Endodermal cell (in vitro differentiated cells): Measurements from ENCODE around the gene GGT6. TPM values are rescaled to one million over a fixed set of nuclear protein-coding genes. Genes with fewer than 3 reads are reported as not detected.

ENCODE experiments used
- DNase-seq: peaks from one replicate; pipeline ENCODE4 v3.0.0-alpha.2; 2017
- H3K27ac ChIP-seq: 2 replicates; pipeline ENCODE4 v1.5.1; 2013; ENCODE audit warnings: mild to moderate bottlenecking, low read depth, low read length, moderate library complexity
- H3K27me3 ChIP-seq: 2 replicates; pipeline ENCODE4 v1.6.1; 2013; ENCODE audit warnings: mild to moderate bottlenecking, low read length, moderate library complexity; ENCODE audit not compliant: insufficient read depth, control insufficient read depth, poor library complexity, severe bottlenecking
- H3K36me3 ChIP-seq: 2 replicates; pipeline ENCODE4 v1.7.0; 2013; ENCODE audit warnings: mild to moderate bottlenecking, low read length, moderate library complexity; ENCODE audit not compliant: control insufficient read depth, insufficient read depth
- H3K4me1 ChIP-seq: one replicate; pipeline ENCODE4 v1.7.0; 2013; ENCODE audit warnings: low read length; ENCODE audit not compliant: control insufficient read depth, insufficient read depth
- H3K4me3 ChIP-seq: 2 replicates; pipeline ENCODE4 v1.5.1; 2013; ENCODE audit warnings: mild to moderate bottlenecking, low read length, moderate library complexity
- H3K9ac ChIP-seq: 2 replicates; pipeline ENCODE4 v1.6.1; 2013; ENCODE audit warnings: mild to moderate bottlenecking, low read length, moderate library complexity; ENCODE audit not compliant: poor library complexity, severe bottlenecking; ENCODE audit errors: extremely low read depth
- H3K9me3 ChIP-seq: 2 replicates; pipeline ENCODE4 v1.6.1; 2013; ENCODE audit warnings: mild to moderate bottlenecking, low read length, moderate library complexity; ENCODE audit not compliant: control insufficient read depth
- H3K27ac Mint-ChIP-seq: 2 replicates; pipeline ENCODE4 v1.8.0; 2020; ENCODE audit warnings: mixed read lengths
- H3K27me3 Mint-ChIP-seq: 2 replicates; pipeline ENCODE4 v1.8.0; 2021; ENCODE audit warnings: mild to moderate bottlenecking, mixed read lengths; ENCODE audit not compliant: insufficient read depth
- H3K36me3 Mint-ChIP-seq: 2 replicates; pipeline ENCODE4 v1.8.0; 2020; ENCODE audit warnings: low read depth, mixed read lengths
- H3K4me1 Mint-ChIP-seq: 2 replicates; pipeline ENCODE4 v1.8.0; 2020; ENCODE audit warnings: mixed read lengths
- H3K4me3 Mint-ChIP-seq: 2 replicates; pipeline ENCODE4 v1.8.0; 2020; ENCODE audit warnings: mild to moderate bottlenecking, moderate library complexity, mixed read lengths
- H3K9me3 Mint-ChIP-seq: 2 replicates; pipeline ENCODE4 v1.8.0; 2020; ENCODE audit warnings: mild to moderate bottlenecking, mixed read lengths
- WGBS, 2 experiments: methylation state at CpG; one replicate each; pipeline versions ENCODE4 v1.1.5 to v1.1.7; 2013; ENCODE audit warnings: missing lambda C conversion rate in 2 of 2, mixed read lengths in 1 of 2; ENCODE audit not compliant: insufficient coverage in 1 of 2, insufficient read length in 1 of 2; 5-methylcytosine and 5-hydroxymethylcytosine counted together
- total RNA-seq, 2 donors: library from RNA; stranded (reverse); fragmentation: NEBNext Ultra II Directional in 1 of 2; extraction: Animal tissue kit (Norgen Biotek cat#: 25700) in 1 of 2; gene quantifications; 2 replicates in 1 of 2; 3 replicates in 1 of 2; pipeline ENCODE4 v1.2.1, GENCODE V29; 2021
- TF ChIP-seq, protein P1 (sequence below): fragments of 200-600 bp; sonication (generic); conservative IDR thresholded peaks from 2 replicates; pipeline ENCODE4 v1.5.0; 2021; ENCODE audit warnings: antibody characterized with exemption, mild to moderate bottlenecking

The GGT6 gene
- total RNA-seq, 2 donors from 2014 or later: not detected

DNA sequence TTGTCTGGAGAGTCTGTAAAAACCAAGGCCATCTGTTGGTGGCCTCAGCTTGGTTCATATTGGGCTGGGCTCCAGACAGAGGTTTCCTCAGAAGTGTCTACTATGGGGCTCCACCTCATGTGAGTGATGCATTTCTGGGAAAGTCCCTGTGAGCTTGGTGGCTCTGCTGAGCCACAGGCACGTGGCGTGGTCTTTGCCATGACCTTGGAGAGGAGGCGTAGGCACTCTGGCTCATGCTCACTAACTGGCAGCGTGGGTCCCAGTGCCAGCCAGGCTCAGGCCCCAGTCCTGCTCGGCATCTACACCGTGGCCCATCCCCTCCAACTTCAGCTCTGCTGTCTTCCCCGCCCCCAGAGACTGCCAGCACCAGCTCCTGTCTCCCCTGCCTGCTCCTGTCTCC lies 13.3 kb upstream of the GGT6 start:
- 57 to 84% methylated on average over 3 to 7 of the region's 7 CpGs for WGBS, 2 experiments
- TF ChIP-seq, protein P1, sequence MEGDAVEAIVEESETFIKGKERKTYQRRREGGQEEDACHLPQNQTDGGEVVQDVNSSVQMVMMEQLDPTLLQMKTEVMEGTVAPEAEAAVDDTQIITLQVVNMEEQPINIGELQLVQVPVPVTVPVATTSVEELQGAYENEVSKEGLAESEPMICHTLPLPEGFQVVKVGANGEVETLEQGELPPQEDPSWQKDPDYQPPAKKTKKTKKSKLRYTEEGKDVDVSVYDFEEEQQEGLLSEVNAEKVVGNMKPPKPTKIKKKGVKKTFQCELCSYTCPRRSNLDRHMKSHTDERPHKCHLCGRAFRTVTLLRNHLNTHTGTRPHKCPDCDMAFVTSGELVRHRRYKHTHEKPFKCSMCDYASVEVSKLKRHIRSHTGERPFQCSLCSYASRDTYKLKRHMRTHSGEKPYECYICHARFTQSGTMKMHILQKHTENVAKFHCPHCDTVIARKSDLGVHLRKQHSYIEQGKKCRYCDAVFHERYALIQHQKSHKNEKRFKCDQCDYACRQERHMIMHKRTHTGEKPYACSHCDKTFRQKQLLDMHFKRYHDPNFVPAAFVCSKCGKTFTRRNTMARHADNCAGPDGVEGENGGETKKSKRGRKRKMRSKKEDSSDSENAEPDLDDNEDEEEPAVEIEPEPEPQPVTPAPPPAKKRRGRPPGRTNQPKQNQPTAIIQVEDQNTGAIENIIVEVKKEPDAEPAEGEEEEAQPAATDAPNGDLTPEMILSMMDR: no peak
- no peak overlapping the region for H3K4me3 Mint-ChIP-seq

DNA sequence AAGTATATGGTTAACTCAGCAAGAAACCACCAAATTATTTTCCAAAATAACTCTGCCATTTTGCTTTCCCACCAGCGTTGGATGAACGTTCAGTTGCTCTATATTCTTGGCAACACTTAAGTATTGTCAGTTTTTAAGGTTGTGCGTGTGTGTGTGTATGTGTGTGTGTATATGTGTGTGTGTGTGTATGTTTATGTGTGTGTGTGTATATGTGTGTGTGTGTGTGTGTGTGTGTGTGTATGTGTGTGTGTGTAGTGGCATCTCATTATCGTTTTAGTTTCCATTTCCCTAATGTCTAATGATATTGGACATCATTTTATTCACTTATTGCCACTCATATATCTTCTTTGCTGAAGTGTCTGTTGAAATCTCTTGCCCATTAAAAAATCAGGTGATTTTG lies 12.7 kb upstream of the GGT6 start:
- 97% methylated on average over 3 of the region's 4 CpGs; no CpG with 5 or more reads in 1 of the 2 experiments for WGBS, 2 experiments
- H3K27ac Mint-ChIP-seq: no peak overlapping the region
- DNase-seq: no peak

More for the DNA sequence above, 13.3 kb upstream of the GGT6 start:
- Histone ChIP-seq H3K36me3 (no peaks in the 10 kb centered on the region), H3K9ac (no peak overlapping the region), H3K4me3 (no peak overlapping the region), H3K9me3 (no peaks in the 10 kb centered on the region), H3K4me1 (peaks cover 9% of the 10 kb centered on the region), H3K27ac (no peak overlapping the region), H3K27me3 (no peaks in the 10 kb centered on the region)
- H3K27me3 Mint-ChIP-seq: peaks cover 5% of the 10 kb centered on the region
- no peak overlapping the region for H3K27ac Mint-ChIP-seq
- peaks cover 5% of the 10 kb centered on the region for H3K9me3 Mint-ChIP-seq
- no peak for DNase-seq
- no peaks in the 10 kb centered on the region for H3K36me3 Mint-ChIP-seq
- H3K4me1 Mint-ChIP-seq: peaks cover 7% of the 10 kb centered on the region

DNA sequence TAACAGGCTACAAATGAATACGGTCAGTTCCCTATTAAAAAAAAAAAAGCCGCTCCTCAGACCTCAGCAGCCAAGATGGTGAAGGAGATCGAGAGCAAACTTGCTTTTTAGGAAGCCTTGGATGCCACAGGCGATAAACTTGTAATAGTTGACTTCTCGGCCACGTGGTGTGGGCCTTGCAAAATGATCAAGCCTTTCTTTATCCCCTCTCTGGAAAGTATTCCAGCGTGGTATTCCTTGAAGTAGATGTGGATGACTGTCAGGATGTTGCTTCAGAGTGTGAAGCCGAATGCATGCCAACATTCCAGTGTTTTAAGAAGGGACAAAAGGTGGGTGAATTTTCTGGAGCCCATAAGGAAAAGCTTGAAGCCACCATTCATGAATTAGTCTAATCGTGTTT lies 11.8 kb upstream of the GGT6 start:
- H3K27ac ChIP-seq: no peak overlapping the region
- H3K9me3 ChIP-seq: no peaks in the 10 kb centered on the region
- TF ChIP-seq, protein P1: no peak
- H3K9ac ChIP-seq: no peak overlapping the region
- peaks cover 7% of the 10 kb centered on the region for H3K4me1 ChIP-seq
- Mint-ChIP-seq H3K9me3 (no peaks in the 10 kb centered on the region), H3K27me3 (peaks cover 5% of the 10 kb centered on the region), H3K27ac (no peak overlapping the region), H3K4me1 (peaks cover 7% of the 10 kb centered on the region), H3K4me3 (no peak overlapping the region), H3K36me3 (no peaks in the 10 kb centered on the region)
- H3K4me3 ChIP-seq: no peak overlapping the region
- no peaks in the 10 kb centered on the region for H3K27me3 ChIP-seq
- no peaks in the 10 kb centered on the region for H3K36me3 ChIP-seq
- DNase-seq: no peak
- WGBS, 2 experiments: 88 to 93% methylated on average over 8 of the region's 9 CpGs

More for the DNA sequence above, 12.7 kb upstream of the GGT6 start:
- peaks cover 5% of the 10 kb centered on the region for H3K27me3 Mint-ChIP-seq
- TF ChIP-seq, protein P1: no peak
- no peaks in the 10 kb centered on the region for H3K27me3 ChIP-seq
- H3K4me3 Mint-ChIP-seq: no peak overlapping the region
- no peak overlapping the region for H3K4me3 ChIP-seq
- H3K9me3 Mint-ChIP-seq: peaks cover 5% of the 10 kb centered on the region
- peaks cover 7% of the 10 kb centered on the region for H3K4me1 Mint-ChIP-seq
- H3K36me3 Mint-ChIP-seq: no peaks in the 10 kb centered on the region
- H3K27ac ChIP-seq: no peak overlapping the region
- H3K9ac ChIP-seq: no peak overlapping the region
- H3K9me3 ChIP-seq: no peaks in the 10 kb centered on the region
- H3K36me3 ChIP-seq: no peaks in the 10 kb centered on the region
- peaks cover 9% of the 10 kb centered on the region for H3K4me1 ChIP-seq
